ENCODE measurements around the gene LILRA5. TPM values are rescaled to one million over a fixed set of nuclear protein-coding genes. Genes with fewer than 3 reads are reported as not detected.

Gene LILRA5
- polyA plus RNA-seq, 1 of the 3 experiments (the other 2 are of a cell fraction): not detected

DNA sequence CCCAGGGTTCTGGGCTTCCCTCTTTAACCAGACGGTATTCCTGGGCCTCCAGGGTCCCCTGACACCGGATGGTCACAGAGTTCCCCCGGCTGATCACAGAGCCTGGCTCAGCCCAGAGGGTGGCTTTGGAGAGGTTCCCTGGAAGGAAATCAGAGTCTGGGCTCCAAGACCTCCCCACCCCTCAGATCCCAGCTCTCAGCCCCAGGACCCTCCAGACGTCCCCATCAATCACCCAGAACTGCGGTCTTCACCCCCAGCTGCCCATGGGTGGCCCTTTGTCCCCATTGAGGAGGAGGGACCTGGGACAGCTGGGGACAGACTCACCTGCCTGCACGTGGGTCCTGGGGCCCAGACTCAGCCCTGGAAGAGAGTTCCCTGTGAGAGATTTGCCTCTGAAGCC, 955 bp downstream of the LILRA5 start:
- no peak overlapping the region for H2AFZ ChIP-seq (ENCODE audit: low read depth)
- ChIA-PET POLR2A (no interaction called here), CTCF (interaction anchor here (1.0 to 1.9 kb wide), 2 partner anchors 9 to 13 kb away, joined by 3 to 4 read pairs; no protein-coding TSS in a partner anchor)
- no peaks in the 10 kb centered on the region for H3F3A ChIP-seq (replicated peaks; ENCODE audit: insufficient read depth)
- H3K9me3 ChIP-seq: no peaks in the 10 kb centered on the region
- TF ChIP-seq SIN3A (IDR thresholded peaks at IDR 0.05; ENCODE audit: borderline replicate concordance, low read depth, low read length) (no peak), FOSL2 (IDR thresholded peaks at IDR 0.05; ENCODE audit: borderline replicate concordance, low read depth) (no peak)
- TF ChIP-seq, protein P1, sequence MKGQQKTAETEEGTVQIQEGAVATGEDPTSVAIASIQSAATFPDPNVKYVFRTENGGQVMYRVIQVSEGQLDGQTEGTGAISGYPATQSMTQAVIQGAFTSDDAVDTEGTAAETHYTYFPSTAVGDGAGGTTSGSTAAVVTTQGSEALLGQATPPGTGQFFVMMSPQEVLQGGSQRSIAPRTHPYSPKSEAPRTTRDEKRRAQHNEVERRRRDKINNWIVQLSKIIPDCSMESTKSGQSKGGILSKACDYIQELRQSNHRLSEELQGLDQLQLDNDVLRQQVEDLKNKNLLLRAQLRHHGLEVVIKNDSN (IDR thresholded peaks at IDR 0.05; ENCODE audit: borderline replicate concordance, low read depth): no peak
- H3K4me2 ChIP-seq: no peak overlapping the region
- no peak overlapping the region for H3K4me3 ChIP-seq (ENCODE audit: low read depth in 2 of 2, low read length in 1 of 2)
- no peaks in the 10 kb centered on the region for H3K9me2 ChIP-seq
- no peaks in the 10 kb centered on the region for H3K79me2 ChIP-seq (ENCODE audit: insufficient read depth)
- no peak overlapping the region for H3K27ac ChIP-seq (ENCODE audit: low read depth in 2 of 2, low read length in 1 of 2)
- peaks cover 63% of the 10 kb centered on the region for H3K27me3 ChIP-seq (ENCODE audit: insufficient read depth)
- WGBS (ENCODE audit: low lambda C conversion rate): 4% methylated on average over 3 of the region's 6 CpGs
- DNase-seq: no peak
- no peaks in the 10 kb centered on the region for H3K4me1 ChIP-seq (ENCODE audit: control insufficient read depth in 1 of 2, insufficient read depth in 2 of 2, low read depth in 1 of 2, low read length in 1 of 2)
- no peak overlapping the region for H3K9ac ChIP-seq
- H4K20me1 ChIP-seq (ENCODE audit: insufficient read depth): no peaks in the 10 kb centered on the region
- no peaks in the 10 kb centered on the region for H3K36me3 ChIP-seq (replicated peaks in 1 of 2; ENCODE audit: control insufficient read depth in 1 of 2, insufficient read depth in 2 of 2, low read length in 1 of 2)

DNA sequence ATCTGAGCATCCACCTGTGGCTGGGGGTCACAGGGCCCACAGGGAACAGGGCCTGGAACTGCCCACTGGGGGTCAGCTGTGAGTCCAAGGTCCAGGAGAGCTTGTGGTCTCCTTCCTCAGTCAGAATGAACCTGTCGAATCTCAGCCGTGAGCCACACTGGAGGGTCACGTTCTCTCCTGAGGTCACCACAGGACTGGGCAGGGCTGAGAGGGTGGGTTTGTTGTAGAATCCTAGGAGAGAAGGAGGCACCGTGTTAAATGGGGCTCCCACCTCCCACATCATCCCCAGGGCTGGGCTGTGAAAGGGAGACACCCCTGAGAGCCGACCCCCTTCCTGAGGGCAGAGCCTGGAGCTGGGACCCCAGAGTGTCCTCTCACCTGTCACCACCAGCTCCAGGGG, 1.5 kb downstream of the LILRA5 start:
- Histone ChIP-seq H3K4me3 (ENCODE audit: low read depth in 2 of 2, low read length in 1 of 2) (no peak overlapping the region), H4K20me1 (ENCODE audit: insufficient read depth) (no peaks in the 10 kb centered on the region), H3K9me2 (no peaks in the 10 kb centered on the region), H3K36me3 (replicated peaks in 1 of 2; ENCODE audit: control insufficient read depth in 1 of 2, insufficient read depth in 2 of 2, low read length in 1 of 2) (no peaks in the 10 kb centered on the region), H3K9me3 (no peaks in the 10 kb centered on the region), H3K4me1 (ENCODE audit: control insufficient read depth in 1 of 2, insufficient read depth in 2 of 2, low read depth in 1 of 2, low read length in 1 of 2) (no peaks in the 10 kb centered on the region), H3K4me2 (no peak overlapping the region), H3F3A (replicated peaks; ENCODE audit: insufficient read depth) (no peaks in the 10 kb centered on the region), H3K27ac (ENCODE audit: low read depth in 2 of 2, low read length in 1 of 2) (no peak overlapping the region), H3K9ac (no peak overlapping the region), H2AFZ (ENCODE audit: low read depth) (no peak overlapping the region), H3K79me2 (ENCODE audit: insufficient read depth) (no peaks in the 10 kb centered on the region), H3K27me3 (ENCODE audit: insufficient read depth) (peaks cover 58% of the 10 kb centered on the region)
- WGBS (ENCODE audit: low lambda C conversion rate): 3% methylated on average over 5 of the region's 5 CpGs
- CTCF ChIA-PET: interaction anchor here (1.0 to 1.9 kb wide), 2 partner anchors 9 to 13 kb away, joined by 3 to 12 read pairs; no protein-coding TSS in a partner anchor
- no peak for DNase-seq
- POLR2A ChIA-PET: no interaction called here
- no peak for TF ChIP-seq CHD2 (IDR thresholded peaks at IDR 0.05; ENCODE audit: low read length, partially characterized antibody)
- TF ChIP-seq EZH2phosphoT487 (IDR thresholded peaks at IDR 0.05; ENCODE audit: borderline replicate concordance, low read depth): no peak
- TF ChIP-seq EP300 (IDR thresholded peaks at IDR 0.05; ENCODE audit: borderline replicate concordance in 1 of 2, low read depth in 1 of 2, low read length in 1 of 2): no peak
- TF ChIP-seq MEF2A (IDR thresholded peaks at IDR 0.05; ENCODE audit: borderline replicate concordance, low read depth): no peak

DNA sequence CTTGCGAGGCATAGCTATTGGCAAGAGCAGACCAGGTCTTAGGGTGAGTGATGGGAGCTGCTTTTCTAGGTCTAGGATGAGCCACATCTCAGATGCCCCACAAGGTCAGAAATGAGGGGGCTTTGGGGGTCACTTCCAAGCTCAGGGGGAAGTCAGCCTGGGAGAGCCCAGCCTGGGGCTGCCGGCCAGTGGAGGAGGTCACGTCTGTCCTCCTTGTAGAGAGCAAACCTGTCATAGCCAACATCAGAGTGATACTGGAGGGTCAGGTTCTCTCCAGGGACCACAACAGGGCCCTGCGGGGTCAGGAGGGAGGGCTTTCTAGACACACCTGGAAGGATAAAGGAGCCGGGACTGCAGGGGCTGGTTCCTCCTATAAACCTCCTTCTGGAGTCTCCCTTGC, 2.4 kb downstream of the LILRA5 start:
- peaks cover 55% of the 10 kb centered on the region for H3K27me3 ChIP-seq (ENCODE audit: insufficient read depth)
- no peak overlapping the region for H3K4me2 ChIP-seq
- no peaks in the 10 kb centered on the region for H3K36me3 ChIP-seq (replicated peaks in 1 of 2; ENCODE audit: control insufficient read depth in 1 of 2, insufficient read depth in 2 of 2, low read length in 1 of 2)
- TF ChIP-seq SMC3 (IDR thresholded peaks at IDR 0.05; ENCODE audit: low read depth, low read length) (no peak), TAF1 (IDR thresholded peaks at IDR 0.05; ENCODE audit: borderline replicate concordance, low read depth, low read length) (no peak), EZH2phosphoT487 (IDR thresholded peaks at IDR 0.05; ENCODE audit: borderline replicate concordance, low read depth) (no peak), FOSL2 (IDR thresholded peaks at IDR 0.05; ENCODE audit: borderline replicate concordance, low read depth) (no peak), NFIC (IDR thresholded peaks at IDR 0.05; ENCODE audit: borderline replicate concordance) (no peak), FOXJ3 (CRISPR knock-in tag; IDR thresholded peaks at IDR 0.05) (no peak), FOXM1 (IDR thresholded peaks at IDR 0.05; ENCODE audit: low read depth) (no peak), NRF1 (IDR thresholded peaks at IDR 0.05; ENCODE audit: low read depth, low read length) (no peak), MEF2A (IDR thresholded peaks at IDR 0.05; ENCODE audit: borderline replicate concordance, low read depth) (no peak)
- TF ChIP-seq, protein P2, sequence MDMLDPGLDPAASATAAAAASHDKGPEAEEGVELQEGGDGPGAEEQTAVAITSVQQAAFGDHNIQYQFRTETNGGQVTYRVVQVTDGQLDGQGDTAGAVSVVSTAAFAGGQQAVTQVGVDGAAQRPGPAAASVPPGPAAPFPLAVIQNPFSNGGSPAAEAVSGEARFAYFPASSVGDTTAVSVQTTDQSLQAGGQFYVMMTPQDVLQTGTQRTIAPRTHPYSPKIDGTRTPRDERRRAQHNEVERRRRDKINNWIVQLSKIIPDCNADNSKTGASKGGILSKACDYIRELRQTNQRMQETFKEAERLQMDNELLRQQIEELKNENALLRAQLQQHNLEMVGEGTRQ (IDR thresholded peaks at IDR 0.05; ENCODE audit: borderline replicate concordance, low read depth, low read length): no peak
- no peak overlapping the region for H2AFZ ChIP-seq (ENCODE audit: low read depth)
- no peaks in the 10 kb centered on the region for H3F3A ChIP-seq (replicated peaks; ENCODE audit: insufficient read depth)
- H4K20me1 ChIP-seq (ENCODE audit: insufficient read depth): no peaks in the 10 kb centered on the region
- H3K79me2 ChIP-seq (ENCODE audit: insufficient read depth): no peaks in the 10 kb centered on the region
- ChIA-PET CTCF (interaction anchor here (1.9 kb wide), 1 partner anchor 14 kb away, joined by 12 read pairs; no protein-coding TSS in a partner anchor), POLR2A (no interaction called here)
- 8% methylated on average over 5 of the region's 5 CpGs for WGBS (ENCODE audit: low lambda C conversion rate)
- H3K4me1 ChIP-seq (ENCODE audit: control insufficient read depth in 1 of 2, insufficient read depth in 2 of 2, low read depth in 1 of 2, low read length in 1 of 2): no peaks in the 10 kb centered on the region
- H3K9ac ChIP-seq: no peak overlapping the region
- DNase-seq: no peak
- H3K9me3 ChIP-seq: no peaks in the 10 kb centered on the region
- H3K27ac ChIP-seq (ENCODE audit: low read depth in 2 of 2, low read length in 1 of 2): no peak overlapping the region
- H3K9me2 ChIP-seq: no peaks in the 10 kb centered on the region
- H3K4me3 ChIP-seq (ENCODE audit: low read depth in 2 of 2, low read length in 1 of 2): no peak overlapping the region

Data from SK-N-SH (cell line).